ENCODE data around the gene TYW3. TPM values are rescaled to one million over a fixed set of nuclear protein-coding genes. Genes with fewer than 3 reads are reported as not detected.

Gene TYW3
- total and polyA plus RNA-seq, 2 of the 4 experiments (the other 2 are of a cell fraction), result 9.3 to 16.5 TPM

- no peaks in the 10 kb centered on the region for H3K4me1 ChIP-seq (ENCODE audit: control insufficient read depth, insufficient read depth, low read length)
- BruUV-seq (replicated peaks), result no TSS peak
- H3K9ac ChIP-seq (ENCODE audit: low read depth, low read length), result no peak overlapping the region
- no peak overlapping the region for H3K56ac ChIP-seq (ENCODE audit: extremely low read depth, insufficient read depth, low read length)
- H2AFZ ChIP-seq (replicated peaks; ENCODE audit: low read length, poor library complexity), result no peak overlapping the region
- H3K9me3 ChIP-seq (ENCODE audit: control insufficient read depth, insufficient read depth, low read length), result no peaks in the 10 kb centered on the region
- no peak overlapping the region for H2BK15ac ChIP-seq (ENCODE audit: low read depth, low read length)
- H2BK20ac ChIP-seq (ENCODE audit: low read depth, low read length), result no peak overlapping the region
- H2AK9ac ChIP-seq (replicated peaks; ENCODE audit: low read depth, low read length, poor library complexity), result no peak overlapping the region
- H4K5ac ChIP-seq (ENCODE audit: low read depth, low read length), result no peak overlapping the region
- DNase-seq (no peak), ATAC-seq (ENCODE audit: low read depth) (no peak)
- dilution Hi-C loops (cut with HindIII; ENCODE audit: low sequenced_read_pairs, unreplicated experiment) (no loop called here), in situ Hi-C loops (cut with MboI; ENCODE audit: low sequenced_read_pairs) (no loop called here), intact Hi-C loops (cut with micrococcal nuclease) (loop anchor here (10.0 kb wide), 1 partner anchor 195 kb away; no protein-coding TSS in a partner anchor)
- H2BK120ac ChIP-seq (ENCODE audit: low read depth, low read length), result no peak overlapping the region
- 0 out of 2 replicates have a peak, but pooled peaks cover 1% of the 10 kb centered on the region for H3K36me3 ChIP-seq (ENCODE audit: control insufficient read depth, insufficient read depth, low read length)
- H3K18ac ChIP-seq (ENCODE audit: low read depth, low read length), result no peak overlapping the region
- no peak overlapping the region for H4K91ac ChIP-seq (ENCODE audit: insufficient read depth, low read depth, low read length)
- no peak overlapping the region for H3K14ac ChIP-seq (replicated peaks; ENCODE audit: low read depth, low read length)
- no peaks in the 10 kb centered on the region for H3K27me3 ChIP-seq (ENCODE audit: control insufficient read depth, insufficient read depth, low read length)
- H3K79me1 ChIP-seq (ENCODE audit: low read depth in 1 of 2, low read length in 2 of 2), result no peaks in the 10 kb centered on the region
- POLR2A ChIA-PET (ENCODE audit: unreplicated experiment), result no interaction called here
- no peak overlapping the region for H3K27ac ChIP-seq (ENCODE audit: insufficient read depth, low read length)
- no peak overlapping the region for H3K4me3 ChIP-seq (ENCODE audit: insufficient read depth, low read depth, low read length)
- H2AK5ac ChIP-seq (ENCODE audit: low read depth, low read length), result no peak overlapping the region
- no peak overlapping the region for H3K23ac ChIP-seq (ENCODE audit: low read depth, low read length)
- no peaks in the 10 kb centered on the region for H4K20me1 ChIP-seq (ENCODE audit: insufficient read depth, low read length)
- no peak overlapping the region for H3K4me2 ChIP-seq (ENCODE audit: low read depth, low read length)
- no peaks in the 10 kb centered on the region for H3K9me1 ChIP-seq (ENCODE audit: insufficient read depth, low read length)
- CTCF ChIA-PET, result interaction anchor here (0.8 kb wide), 1 partner anchor 34 kb away, joined by 3 read pairs; no protein-coding TSS in a partner anchor
- no peak overlapping the region for H2BK5ac ChIP-seq (ENCODE audit: low read depth, low read length, poor library complexity, severe bottlenecking)
- H4K8ac ChIP-seq (ENCODE audit: low read depth in 2 of 2, low read length in 2 of 2), result no peak overlapping the region
- TF ChIP-seq FOS (IDR thresholded peaks at IDR 0.05; ENCODE audit: low read depth, low read length), result no peak
- TF ChIP-seq, protein P1, sequence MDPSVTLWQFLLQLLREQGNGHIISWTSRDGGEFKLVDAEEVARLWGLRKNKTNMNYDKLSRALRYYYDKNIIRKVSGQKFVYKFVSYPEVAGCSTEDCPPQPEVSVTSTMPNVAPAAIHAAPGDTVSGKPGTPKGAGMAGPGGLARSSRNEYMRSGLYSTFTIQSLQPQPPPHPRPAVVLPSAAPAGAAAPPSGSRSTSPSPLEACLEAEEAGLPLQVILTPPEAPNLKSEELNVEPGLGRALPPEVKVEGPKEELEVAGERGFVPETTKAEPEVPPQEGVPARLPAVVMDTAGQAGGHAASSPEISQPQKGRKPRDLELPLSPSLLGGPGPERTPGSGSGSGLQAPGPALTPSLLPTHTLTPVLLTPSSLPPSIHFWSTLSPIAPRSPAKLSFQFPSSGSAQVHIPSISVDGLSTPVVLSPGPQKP (IDR thresholded peaks at IDR 0.05; ENCODE audit: borderline replicate concordance, low read depth, low read length), result no peak
- TF ChIP-seq RAD21 (IDR thresholded peaks at IDR 0.05; ENCODE audit: low read length), result no peak
- TF ChIP-seq USF2 (IDR thresholded peaks at IDR 0.05; ENCODE audit: low read depth, low read length), result no peak
- TF ChIP-seq NFE2L2 (IDR thresholded peaks at IDR 0.05; ENCODE audit: low read depth, low read length), result no peak
- TF ChIP-seq RCOR1 (IDR thresholded peaks at IDR 0.05; ENCODE audit: insufficient replicate concordance, low read length), result no peak
- no peak for TF ChIP-seq RFX5 (IDR thresholded peaks at IDR 0.05; ENCODE audit: low read depth, low read length)
- TF ChIP-seq MAFK (IDR thresholded peaks at IDR 0.05; ENCODE audit: low read depth, low read length), result no peak
- no peak for TF ChIP-seq MXI1 (IDR thresholded peaks at IDR 0.05; ENCODE audit: borderline replicate concordance, low read depth, low read length)
- TF ChIP-seq CEBPB (IDR thresholded peaks at IDR 0.05; ENCODE audit: low read depth, low read length), result no peak
- TF ChIP-seq BHLHE40 (IDR thresholded peaks at IDR 0.05; ENCODE audit: low read depth, low read length), result no peak
- TF ChIP-seq POLR2A (IDR thresholded peaks at IDR 0.05; ENCODE audit: low read depth, low read length), result no peak
- no peak for TF ChIP-seq MAZ (IDR thresholded peaks at IDR 0.05; ENCODE audit: borderline replicate concordance, low read depth, low read length)
- TF ChIP-seq, protein P2, sequence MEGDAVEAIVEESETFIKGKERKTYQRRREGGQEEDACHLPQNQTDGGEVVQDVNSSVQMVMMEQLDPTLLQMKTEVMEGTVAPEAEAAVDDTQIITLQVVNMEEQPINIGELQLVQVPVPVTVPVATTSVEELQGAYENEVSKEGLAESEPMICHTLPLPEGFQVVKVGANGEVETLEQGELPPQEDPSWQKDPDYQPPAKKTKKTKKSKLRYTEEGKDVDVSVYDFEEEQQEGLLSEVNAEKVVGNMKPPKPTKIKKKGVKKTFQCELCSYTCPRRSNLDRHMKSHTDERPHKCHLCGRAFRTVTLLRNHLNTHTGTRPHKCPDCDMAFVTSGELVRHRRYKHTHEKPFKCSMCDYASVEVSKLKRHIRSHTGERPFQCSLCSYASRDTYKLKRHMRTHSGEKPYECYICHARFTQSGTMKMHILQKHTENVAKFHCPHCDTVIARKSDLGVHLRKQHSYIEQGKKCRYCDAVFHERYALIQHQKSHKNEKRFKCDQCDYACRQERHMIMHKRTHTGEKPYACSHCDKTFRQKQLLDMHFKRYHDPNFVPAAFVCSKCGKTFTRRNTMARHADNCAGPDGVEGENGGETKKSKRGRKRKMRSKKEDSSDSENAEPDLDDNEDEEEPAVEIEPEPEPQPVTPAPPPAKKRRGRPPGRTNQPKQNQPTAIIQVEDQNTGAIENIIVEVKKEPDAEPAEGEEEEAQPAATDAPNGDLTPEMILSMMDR (conservative IDR thresholded peaks at IDR 0.05; ENCODE audit: low read depth, low read length), result no peak
- TF ChIP-seq CHD1 (IDR thresholded peaks at IDR 0.05; ENCODE audit: low read depth, low read length), result no peak
- H3K4ac ChIP-seq (ENCODE audit: low read depth, low read length), result no peak overlapping the region
Observed at GRCh38 chr1:74699331-74699730, 33.6 kb upstream of the TYW3 start.

Measured in IMR-90 (cell line).